ENCODE results near the gene MDC1.
"Not testable (repeated sequence)": the region's sequence is repeated elsewhere in the genome, so short reads cannot be mapped to it uniquely, and the experiment has no call there.

Gene MDC1
- total RNA-seq = 29.3 to 60.6 (median 34.5) reads per million in 9 experiments

- Mint-ChIP-seq H3K27ac (peak within 1 kb of the TSS; percentile 96 to 98), H3K36me3 (ENCODE audit: insufficient read depth) (peaks cover 43% of the 10 kb centered on the region), H3K4me1 (ENCODE audit: low read depth in 2 of 2) (peaks cover 36 to 45% of the 10 kb centered on the region in 2 donors), H3K27me3 (no peaks in the 10 kb centered on the region), H3K9me3 (peaks cover 0 to 9% of the 10 kb centered on the region in 2 donors), H3K4me3 (peak within 1 kb of the TSS; percentile 83 to 92)
- ATAC-seq (replicated peaks) = peak; percentile 73
- peak; percentile 96 to 98 (median 97) for DNase-seq
Observed at GRCh38 chr6:30717129-30717844, at the start of gene MDC1. Gene MDC1, minus strand, starts transcription at chr6:30717281. Its CDS starts 2,106 bp downstream, at chr6:30715175.

- peaks cover 2% of the 10 kb centered on the region for H3K36me3 Mint-ChIP-seq (ENCODE audit: insufficient read depth)
- no peak overlapping the region for H3K4me3 Mint-ChIP-seq
- peaks cover 28 to 30% of the 10 kb centered on the region in 2 donors for H3K4me1 Mint-ChIP-seq (ENCODE audit: low read depth in 2 of 2)
- peaks cover 0 to 8% of the 10 kb centered on the region in 2 donors for H3K27me3 Mint-ChIP-seq
- no peak for DNase-seq
- no peak for ATAC-seq (replicated peaks)
- H3K27ac Mint-ChIP-seq = peak overlapping the region in 1 of 2 donors; percentile 30
- no peaks in the 10 kb centered on the region for H3K9me3 Mint-ChIP-seq
Observed at GRCh38 chr6:30766461-30767157, 49.5 kb upstream of the MDC1 start.

- not testable (repeated sequence) for H3K9me3 Mint-ChIP-seq; ATAC-seq (replicated peaks); H3K36me3 Mint-ChIP-seq (ENCODE audit: insufficient read depth); H3K27ac Mint-ChIP-seq; H3K27me3 Mint-ChIP-seq; DNase-seq; H3K4me3 Mint-ChIP-seq
- peaks cover 28% of the 10 kb centered on the region in 2 donors for H3K4me1 Mint-ChIP-seq (ENCODE audit: low read depth in 2 of 2)
Observed at GRCh38 chr6:30765495-30765894, 48.4 kb upstream of the MDC1 start.

GRCh38 chr6:30764490-30765043 lies 47.5 kb upstream of the MDC1 start:
- not testable (repeated sequence) for H3K27ac Mint-ChIP-seq; H3K9me3 Mint-ChIP-seq; H3K36me3 Mint-ChIP-seq (ENCODE audit: insufficient read depth); DNase-seq; ATAC-seq (replicated peaks); H3K27me3 Mint-ChIP-seq; H3K4me3 Mint-ChIP-seq
- peaks cover 20 to 21% of the 10 kb centered on the region in 2 donors for H3K4me1 Mint-ChIP-seq (ENCODE audit: low read depth in 2 of 2)

GRCh38 chr6:30763618-30764489 lies 46.8 kb upstream of the MDC1 start:
- ATAC-seq (replicated peaks) (no peak), DNase-seq (no peak)
- Mint-ChIP-seq H3K9me3 (no peaks in the 10 kb centered on the region), H3K36me3 (ENCODE audit: insufficient read depth) (no peaks in the 10 kb centered on the region), H3K4me1 (ENCODE audit: low read depth in 2 of 2) (peaks cover 13 to 14% of the 10 kb centered on the region in 2 donors), H3K4me3 (no peak overlapping the region), H3K27me3 (peaks cover 0 to 8% of the 10 kb centered on the region in 2 donors), H3K27ac (no peak overlapping the region)

GRCh38 chr6:30763155-30763617 lies 46.1 kb upstream of the MDC1 start:
- no peak for ATAC-seq (replicated peaks)
- H3K36me3 Mint-ChIP-seq (ENCODE audit: insufficient read depth) = no peaks in the 10 kb centered on the region
- H3K27me3 Mint-ChIP-seq = peaks cover 0 to 8% of the 10 kb centered on the region in 2 donors
- H3K4me3 Mint-ChIP-seq = no peak overlapping the region
- H3K27ac Mint-ChIP-seq = no peak overlapping the region
- no peaks in the 10 kb centered on the region for H3K9me3 Mint-ChIP-seq
- DNase-seq = no peak
- peaks cover 8 to 9% of the 10 kb centered on the region in 2 donors for H3K4me1 Mint-ChIP-seq (ENCODE audit: low read depth in 2 of 2)

GRCh38 chr6:30761791-30762429 lies 44.8 kb upstream of the MDC1 start:
- Mint-ChIP-seq H3K9me3 (no peaks in the 10 kb centered on the region), H3K36me3 (ENCODE audit: insufficient read depth) (no peaks in the 10 kb centered on the region), H3K27me3 (peaks cover 0 to 8% of the 10 kb centered on the region in 2 donors), H3K4me3 (no peak overlapping the region), H3K27ac (no peak overlapping the region), H3K4me1 (ENCODE audit: low read depth in 2 of 2) (peaks cover 8 to 9% of the 10 kb centered on the region in 2 donors)
- no peak for DNase-seq
- no peak for ATAC-seq (replicated peaks)

GRCh38 chr6:30760549-30760948 lies 43.5 kb upstream of the MDC1 start:
- ATAC-seq (replicated peaks) (no peak), DNase-seq (no peak)
- H3K4me1 Mint-ChIP-seq (ENCODE audit: low read depth in 2 of 2) = peaks cover 8 to 9% of the 10 kb centered on the region in 2 donors
- H3K27ac Mint-ChIP-seq = no peak overlapping the region
- no peaks in the 10 kb centered on the region for H3K36me3 Mint-ChIP-seq (ENCODE audit: insufficient read depth)
- no peak overlapping the region for H3K4me3 Mint-ChIP-seq
- no peaks in the 10 kb centered on the region for H3K9me3 Mint-ChIP-seq
- H3K27me3 Mint-ChIP-seq = peaks cover 0 to 15% of the 10 kb centered on the region in 2 donors

- DNase-seq = no peak
- peaks cover 8 to 9% of the 10 kb centered on the region in 2 donors for H3K4me1 Mint-ChIP-seq (ENCODE audit: low read depth in 2 of 2)
- H3K27ac Mint-ChIP-seq = no peak overlapping the region
- H3K36me3 Mint-ChIP-seq (ENCODE audit: insufficient read depth) = no peaks in the 10 kb centered on the region
- H3K27me3 Mint-ChIP-seq = peaks cover 0 to 15% of the 10 kb centered on the region in 2 donors
- H3K4me3 Mint-ChIP-seq = no peak overlapping the region
- H3K9me3 Mint-ChIP-seq = no peaks in the 10 kb centered on the region
- ATAC-seq (replicated peaks) = no peak
Observed at GRCh38 chr6:30759575-30760239, 42.6 kb upstream of the MDC1 start.

GRCh38 chr6:30757261-30757904 lies 40.3 kb upstream of the MDC1 start:
- H3K27ac Mint-ChIP-seq = peak overlapping the region in 1 of 2 donors; percentile 30
- no peaks in the 10 kb centered on the region for H3K36me3 Mint-ChIP-seq (ENCODE audit: insufficient read depth)
- H3K9me3 Mint-ChIP-seq = no peaks in the 10 kb centered on the region
- H3K4me1 Mint-ChIP-seq (ENCODE audit: low read depth in 2 of 2) = peaks cover 0 to 3% of the 10 kb centered on the region in 2 donors
- ATAC-seq (replicated peaks) = no peak
- H3K27me3 Mint-ChIP-seq = peaks cover 0 to 8% of the 10 kb centered on the region in 2 donors
- no peak for DNase-seq
- H3K4me3 Mint-ChIP-seq = no peak overlapping the region

- H3K36me3 Mint-ChIP-seq (ENCODE audit: insufficient read depth); H3K9me3 Mint-ChIP-seq; H3K4me1 Mint-ChIP-seq (ENCODE audit: low read depth in 2 of 2); H3K27me3 Mint-ChIP-seq; DNase-seq; H3K4me3 Mint-ChIP-seq; ATAC-seq (replicated peaks); H3K27ac Mint-ChIP-seq: not testable (repeated sequence)
Observed at GRCh38 chr6:30756405-30757003, 39.4 kb upstream of the MDC1 start.
